HepG2 (cell line): ENCODE measurements around the gene PMIS2. TPM values are rescaled to one million over a fixed set of nuclear protein-coding genes. Genes with fewer than 3 reads are reported as not detected.

Experiments
- CBX2 ChIP-seq, 2 experiments: fragments of 200-600 bp in 1 of 2; sonication (generic); formaldehyde crosslinking in 1 of 2; IDR thresholded peaks; 2 replicates each; pipeline versions ENCODE4 v1.7.0 to v1.8.1; 2018 to 2022; ENCODE audit warnings: low read depth in 2 of 2, low read length in 1 of 2, mild to moderate bottlenecking in 1 of 2, missing genetic modification reagents in 1 of 2
- EP300 ChIP-seq, 3 experiments: sonication (generic) in 1 of 3; formaldehyde crosslinking in 1 of 3; IDR thresholded peaks; 2 replicates each; pipeline versions ENCODE4 v1.5.1 to v1.6.1; 2011 to 2020; ENCODE audit warnings: low read depth in 2 of 3, low read length in 2 of 3, borderline replicate concordance in 1 of 3, improper control_type of control experiment in 1 of 3, mild to moderate bottlenecking in 1 of 3, missing genetic modification reagents in 1 of 3, moderate library complexity in 1 of 3
- ERF ChIP-seq: IDR thresholded peaks from 2 replicates; pipeline ENCODE4 v1.6.1; 2018; ENCODE audit warnings: missing biosample characterization, missing genetic modification reagents
- LCORL ChIP-seq, 2 experiments: fragments of 450-650 bp in 1 of 2; sonication (generic) in 1 of 2; formaldehyde crosslinking in 1 of 2; IDR thresholded peaks; 2 replicates each; pipeline versions ENCODE4 v1.5.0 to v1.6.1; 2017 to 2020; ENCODE audit warnings: antibody characterized with exemption in 1 of 2, missing genetic modification reagents in 1 of 2
- MED13 ChIP-seq: sonication (generic); formaldehyde crosslinking; IDR thresholded peaks from 2 replicates; pipeline ENCODE4 v1.5.0; 2020; ENCODE audit warnings: missing genetic modification reagents
- RBFOX2 ChIP-seq: fragments of 200-400 bp; formaldehyde crosslinking; IDR thresholded peaks from 2 replicates; pipeline ENCODE4 v1.6.1; 2017; ENCODE audit warnings: low read depth, mild to moderate bottlenecking, low read length
- RCOR2 ChIP-seq: IDR thresholded peaks from 2 replicates; pipeline ENCODE4 v1.6.1; 2016; ENCODE audit warnings: missing biosample characterization, missing genetic modification reagents
- SP5 ChIP-seq: IDR thresholded peaks from 2 replicates; pipeline ENCODE4 v1.6.1; 2016; ENCODE audit warnings: low read depth, borderline replicate concordance
- ZNF263 ChIP-seq: sonication (generic); formaldehyde crosslinking; IDR thresholded peaks from 2 replicates; pipeline ENCODE4 v1.4.0; 2020; ENCODE audit warnings: missing genetic modification reagents
- ZNF687 ChIP-seq: sonication (generic); formaldehyde crosslinking; IDR thresholded peaks from 2 replicates; pipeline ENCODE4 v1.5.1; 2020; ENCODE audit warnings: mild to moderate bottlenecking, missing genetic modification reagents, moderate library complexity
- ZNF746 ChIP-seq: sonication (generic); formaldehyde crosslinking; IDR thresholded peaks from 2 replicates; pipeline ENCODE4 v1.8.0; 2022; ENCODE audit warnings: mild to moderate bottlenecking, missing genetic modification reagents
- ZNF790 ChIP-seq: sonication (generic); formaldehyde crosslinking; IDR thresholded peaks from 2 replicates; pipeline ENCODE4 v1.8.0; 2022; ENCODE audit warnings: missing genetic modification reagents, mild to moderate bottlenecking, borderline replicate concordance
- polyA plus RNA-seq, 8 experiments: library from polyadenylated mRNA; depleted of rRNA in 3 of 8; stranded (reverse) in 7 of 8; unstranded in 1 of 8; fragments of >200 nt; fragmentation: Illumina TruSeq in 4 of 8; extraction: Trizol in 4 of 8; gene quantifications; 2 replicates each; pipeline versions ENCODE4 v1.2.1 to v1.2.3, GENCODE V29; 2011 to 2016; ENCODE audit warnings: low read depth in 4 of 8, missing spikeins in 1 of 8, mixed read lengths in 1 of 8; ENCODE audit not compliant: insufficient read depth in 1 of 8
- total RNA-seq, 5 experiments: library from RNA; depleted of rRNA; stranded (reverse); fragments of >200 nt; fragmentation: Illumina TruSeq; extraction: Trizol; gene quantifications; 2 replicates each; pipeline ENCODE4 v1.2.3, GENCODE V29; 2016; ENCODE audit warnings: low read depth in 1 of 5

The PMIS2 gene
- total and polyA plus RNA-seq, 2 of the 13 experiments (the other 11 are each of a cell fraction or from before 2014, with no cell fraction given) = not detected

DNA sequence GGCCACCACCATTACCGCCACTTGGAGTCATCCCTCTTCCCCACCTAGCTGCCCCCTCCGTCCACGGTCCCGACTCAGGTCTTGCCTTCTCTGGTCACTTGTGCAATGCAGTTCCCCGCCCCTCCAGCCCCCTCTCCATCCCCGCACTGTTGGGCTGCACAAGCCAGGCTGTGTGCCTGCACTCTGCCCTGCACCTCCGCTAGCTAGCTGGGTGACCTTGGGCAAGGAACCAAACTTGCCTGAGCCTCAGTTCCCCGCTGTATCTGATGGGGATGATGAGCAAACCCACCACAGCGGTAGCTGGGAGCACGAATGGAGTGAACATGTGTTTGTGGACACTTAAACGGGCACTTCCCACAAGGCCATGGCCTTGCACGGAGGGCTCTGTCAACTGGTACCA is 46.1 kb upstream of the PMIS2 start (continued):
- TF ChIP-seq ZNF687 (CRISPR knock-in tag) (peak; percentile 63), EP300 (IDR thresholded peaks at IDR 0.05; ENCODE audit: low read depth in 2 of 2, low read length in 2 of 2) (no peak), EP300 (CRISPR knock-in tag; IDR thresholded peaks at IDR 0.05; ENCODE audit: borderline replicate concordance) (no peak), SP5 (CRISPR knock-in tag) (peak; percentile 20; the same call in 1 of the 2 replicates), LCORL (IDR thresholded peaks at IDR 0.05) (no peak), LCORL (CRISPR knock-in tag; IDR thresholded peaks at IDR 0.05) (peak; percentile 42; the same call in 1 of the 2 replicates), ERF (no peak), MED13 (CRISPR knock-in tag) (no peak), ZNF790 (CRISPR knock-in tag) (no peak), RBFOX2 (no peak), ZNF746 (CRISPR knock-in tag) (0 out of 2 replicates have a peak, but pooled peaks have one; percentile 13), CBX2 (IDR thresholded peaks at IDR 0.05; ENCODE audit: low read depth, low read length) (no peak), CBX2 (CRISPR knock-in tag; IDR thresholded peaks at IDR 0.05; ENCODE audit: low read depth) (no peak), ZNF263 (CRISPR knock-in tag) (peak; percentile 60), RCOR2 (CRISPR knock-in tag) (no peak)
